Left kidney (tissue), 2 donors: ENCODE measurements around the gene ZP3. TPM values are rescaled to one million over a fixed set of nuclear protein-coding genes. Genes with fewer than 3 reads are reported as not detected.
"Not testable (repeated sequence)": the region's sequence is repeated elsewhere in the genome, so short reads cannot be mapped to it uniquely, and the experiment has no call there.

Experiments
- DNase-seq: peaks from one replicate; pipeline ENCODE4 v3.0.0-alpha.2; 2013
- polyA plus RNA-seq: library from polyadenylated mRNA; unstranded; fragments of 120-200 nt; gene quantifications from one replicate; pipeline ENCODE4 v1.2.1, GENCODE V29; 2013; ENCODE audit not compliant: insufficient read length

ZP3 gene
- polyA plus RNA-seq, 1 donor: 3.3 TPM

GRCh38 chr7:76403780-76404494, 20.8 kb upstream of the ZP3 start:
- no peak for DNase-seq

GRCh38 chr7:76405738-76406137, 19.0 kb upstream of the ZP3 start:
- DNase-seq: no peak

GRCh38 chr7:76407718-76408117, 17.0 kb upstream of the ZP3 start:
- no peak for DNase-seq

- DNase-seq: no peak
These were observed 16.6 kb upstream of the ZP3 start for GRCh38 chr7:76408121-76408560.

GRCh38 chr7:76409537-76409936, 15.2 kb upstream of the ZP3 start, which contains the start of gene SSC4D:
TSS of gene SSC4D (minus strand) at chr7:76409697. CDS start at chr7:76404439, 5,258 bp downstream.
- peak; percentile 74 for DNase-seq

DNA sequence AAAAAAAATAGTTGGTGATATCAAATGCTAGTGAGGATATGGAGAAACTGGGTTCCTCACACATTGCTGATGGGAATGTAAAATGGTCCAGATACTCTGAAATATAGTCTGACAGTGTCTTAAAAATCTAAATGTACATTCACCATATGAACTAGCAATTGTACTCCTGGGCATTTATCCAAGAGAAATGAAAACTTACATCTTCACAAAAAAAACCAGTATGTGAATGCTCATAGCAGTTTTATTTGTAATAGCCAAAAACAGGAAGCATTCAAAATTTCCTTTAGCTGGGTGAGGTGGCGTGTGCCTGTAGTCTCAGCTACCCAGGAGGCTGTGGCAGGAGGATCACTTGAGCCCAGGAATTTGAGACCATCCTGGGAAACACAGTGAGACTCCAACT, 13.1 kb upstream of the ZP3 start:
- no peak for DNase-seq

DNA sequence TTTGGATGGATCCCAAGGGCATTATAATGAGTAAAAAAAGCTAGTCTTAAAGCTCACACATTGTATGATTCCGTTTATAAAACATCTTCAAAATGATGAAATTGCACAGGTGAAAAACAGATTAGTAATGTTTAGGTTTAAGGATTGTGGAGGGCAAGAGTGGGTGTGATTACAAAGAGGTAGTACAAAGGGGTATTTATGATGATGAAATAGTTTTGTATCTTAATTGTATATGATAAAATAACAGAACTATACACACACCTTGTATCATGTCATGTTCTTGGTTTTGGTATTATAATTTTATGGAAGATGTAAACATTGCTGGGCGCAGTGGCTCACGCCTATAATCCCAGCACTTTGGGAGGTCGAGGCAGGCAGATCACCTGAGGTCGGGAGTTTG, 12.5 kb upstream of the ZP3 start:
- DNase-seq: no peak

GRCh38 chr7:76417654-76418310, 7.0 kb upstream of the ZP3 start:
- DNase-seq: not testable (repeated sequence)

GRCh38 chr7:76421097-76421496, 3.7 kb upstream of the ZP3 start:
- DNase-seq: not testable (repeated sequence)

DNA sequence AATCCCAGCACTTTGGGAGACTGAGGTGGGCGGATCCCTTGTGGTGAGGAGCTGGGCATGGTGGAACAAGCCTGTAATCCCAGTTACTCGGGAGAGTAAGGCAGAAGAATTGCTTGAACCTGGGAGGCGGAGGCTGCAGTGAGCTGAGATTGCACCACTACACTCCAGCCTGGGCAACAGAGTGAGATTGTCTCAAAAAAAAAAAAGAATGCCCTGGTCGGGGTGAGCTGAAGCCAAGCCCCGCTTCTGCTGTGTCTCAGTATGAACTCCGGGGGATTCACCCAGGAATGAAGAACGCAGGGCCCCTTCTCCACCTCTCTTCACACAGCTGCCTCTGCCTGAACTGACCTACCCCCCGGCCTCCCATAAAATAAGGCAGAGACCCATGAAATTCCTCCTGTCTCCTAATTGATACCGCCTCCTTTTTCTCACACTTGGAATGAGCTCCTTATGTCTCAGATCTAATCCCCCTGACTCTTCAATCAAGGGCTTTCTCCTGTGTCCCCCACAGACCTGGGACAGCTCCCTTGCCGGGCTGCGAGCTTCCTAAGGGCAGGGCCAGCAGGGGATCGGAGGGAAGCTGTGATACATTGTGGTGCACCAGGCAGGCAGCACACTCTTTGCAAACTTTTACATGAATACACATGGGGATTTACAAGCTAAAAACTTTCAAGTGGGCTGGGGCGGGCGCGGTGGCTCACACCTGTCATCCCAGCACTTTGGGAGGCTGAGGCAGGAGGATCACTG, 911 bp upstream of the ZP3 start:
- DNase-seq: no peak

- no peak for DNase-seq
These were observed 406 bp downstream of the ZP3 start for GRCh38 chr7:76425156-76425555.

- not testable (repeated sequence) for DNase-seq
These were observed 808 bp downstream of the ZP3 start for GRCh38 chr7:76425558-76425957.

DNA sequence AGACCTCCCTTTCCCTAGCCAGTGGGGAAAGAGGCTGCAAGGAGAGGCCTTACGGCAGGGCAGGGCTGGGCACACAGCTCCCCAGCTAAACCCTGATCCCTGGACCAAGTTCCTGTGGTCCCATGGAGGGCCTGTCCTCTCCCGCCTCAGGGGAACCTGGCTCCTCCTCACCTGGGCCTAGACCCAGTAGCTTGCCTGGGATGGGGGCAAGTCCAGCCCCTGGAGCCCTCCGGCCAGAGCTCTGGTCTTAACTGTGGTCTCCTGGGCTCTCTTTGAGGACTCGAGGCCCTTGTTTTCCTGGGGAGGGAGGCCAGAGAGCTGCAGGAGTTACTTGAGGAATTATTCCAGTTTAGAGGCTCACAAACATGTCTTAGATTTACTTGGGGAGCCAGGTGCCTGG, 1.5 kb downstream of the ZP3 start:
- DNase-seq: no peak

DNA sequence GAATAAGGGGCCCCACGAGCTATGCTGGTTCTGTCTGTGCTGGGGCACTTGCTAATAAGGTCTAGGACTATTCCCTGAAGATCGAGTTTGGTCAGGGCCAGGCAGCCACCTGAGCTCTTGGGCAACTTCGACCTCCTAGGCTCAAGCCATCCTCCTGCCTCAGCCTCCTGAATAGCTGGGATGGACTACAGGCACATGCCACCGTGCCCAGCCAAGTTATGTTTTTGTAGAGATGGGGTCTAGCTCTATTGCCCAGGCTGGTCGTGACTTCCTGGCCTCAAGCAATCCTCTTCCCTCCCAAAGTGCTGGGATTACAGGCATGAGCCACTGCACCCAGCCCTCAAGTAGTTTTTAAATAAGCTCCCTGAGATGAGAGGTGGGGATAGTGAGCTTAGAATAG, 2.9 kb downstream of the ZP3 start:
- no peak for DNase-seq

DNA sequence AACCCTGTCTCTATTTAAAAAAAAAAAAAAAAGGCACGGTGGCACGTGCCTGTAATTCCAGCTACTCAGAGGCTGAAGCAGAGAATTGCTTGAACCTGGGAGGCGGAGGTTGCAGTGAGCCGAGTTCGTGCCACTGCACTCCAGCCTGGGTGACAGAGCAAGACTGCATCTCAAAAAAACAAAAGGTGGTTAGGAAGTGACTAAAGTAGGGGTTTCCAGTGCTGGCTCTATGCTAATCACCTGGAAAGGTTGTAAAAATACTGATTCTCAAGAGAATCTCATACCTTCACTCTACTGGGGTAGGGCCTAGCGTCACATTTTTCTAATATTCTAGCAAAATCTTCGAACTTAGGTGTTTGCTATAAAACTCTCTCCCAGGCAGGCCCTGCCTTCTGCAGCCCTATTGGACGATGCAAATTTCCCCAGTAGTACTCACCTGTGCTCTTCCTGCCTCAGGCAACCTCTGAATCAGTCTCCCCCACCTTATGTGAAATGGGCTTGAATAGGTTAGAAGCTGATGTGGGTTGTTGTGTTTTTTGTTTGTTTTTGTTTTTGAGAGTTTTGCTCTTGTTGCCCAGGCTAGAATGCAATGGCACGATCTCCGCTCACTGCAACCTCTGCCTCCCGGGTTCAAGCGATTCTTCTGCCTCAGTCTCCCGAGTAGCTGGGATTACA, 3.5 kb downstream of the ZP3 start:
- no peak for DNase-seq

GRCh38 chr7:76428868-76429805, 4.4 kb downstream of the ZP3 start:
- no peak for DNase-seq

- no peak for DNase-seq
These were observed 5.5 kb downstream of the ZP3 start for GRCh38 chr7:76430211-76430610.

- DNase-seq: no peak
These were observed 6.1 kb downstream of the ZP3 start for GRCh38 chr7:76430836-76431235.

- peak; percentile 74 for DNase-seq
These were observed 13.1 kb downstream of the ZP3 start for GRCh38 chr7:76437873-76438272.

DNA sequence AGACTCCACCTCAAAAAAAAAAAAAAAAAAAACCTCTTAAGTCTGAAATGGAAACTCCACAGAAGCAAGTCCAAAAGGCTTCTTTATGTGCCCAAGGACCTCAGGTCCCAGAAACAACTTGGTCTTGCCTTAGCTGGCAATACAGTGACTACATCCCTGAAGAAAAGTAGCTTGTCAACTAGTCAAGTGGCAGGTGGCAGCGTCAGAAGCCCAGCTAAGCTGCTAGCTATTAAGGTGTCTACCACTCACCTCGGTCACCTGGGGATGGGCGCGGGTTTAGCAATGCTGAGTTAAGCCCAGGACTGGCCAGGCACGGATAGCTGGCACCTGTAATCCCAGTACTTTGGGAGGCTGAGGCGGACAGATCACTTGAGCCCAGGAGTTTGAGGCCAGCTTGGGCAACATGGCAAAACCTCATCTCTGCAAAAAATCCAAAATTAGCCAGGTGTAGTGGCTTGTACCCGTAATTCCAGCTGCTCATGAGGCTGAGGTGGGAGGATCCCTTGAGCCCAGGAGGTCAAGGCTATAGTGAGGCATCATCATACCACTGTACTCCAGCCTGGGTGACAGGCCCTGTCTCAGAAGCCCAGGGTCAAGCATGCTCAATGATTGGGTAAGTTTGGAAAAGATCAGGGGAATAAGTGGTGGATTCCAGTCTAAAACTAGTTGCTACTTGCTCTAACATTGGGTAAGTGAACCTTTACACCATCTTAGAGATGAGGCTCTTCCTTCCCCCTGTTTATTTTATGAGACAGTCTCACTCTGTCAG, 14.6 kb downstream of the ZP3 start:
- DNase-seq: not testable (repeated sequence)
